A549 (cell line): ENCODE data around the gene PRAME.
"Not testable (repeated sequence)": the region's sequence is repeated elsewhere in the genome, so short reads cannot be mapped to it uniquely, and the experiment has no call there.

Experiments used
- EHF ChIP-seq: fragments of 250-450 bp; sonication (Bioruptor Pico); IDR thresholded peaks from 2 replicates; pipeline ENCODE4 v1.5.0; 2020; ENCODE audit warnings: mild to moderate bottlenecking
- ESRRA ChIP-seq: fragments of 150-350 bp; IDR thresholded peaks from 2 replicates; pipeline ENCODE4 v1.6.1; 2014; ENCODE audit warnings: mild to moderate bottlenecking, low read length, borderline replicate concordance
- POLR2A ChIP-seq: IDR thresholded peaks from 2 replicates; pipeline ENCODE4 v1.6.1; 2012; ENCODE audit warnings: mild to moderate bottlenecking, low read length
- RFX5 ChIP-seq: fragments of 450-650 bp; IDR thresholded peaks from 2 replicates; pipeline ENCODE4 v1.7.1; 2014; ENCODE audit warnings: antibody characterized with exemption, mild to moderate bottlenecking, moderate library complexity
- TF ChIP-seq, protein P1 (sequence below): fragments of >200 bp; sonication (Bioruptor Twin); formaldehyde crosslinking; IDR thresholded peaks from 3 replicates; pipeline ENCODE4 v1.5.1; 2016

DNA sequence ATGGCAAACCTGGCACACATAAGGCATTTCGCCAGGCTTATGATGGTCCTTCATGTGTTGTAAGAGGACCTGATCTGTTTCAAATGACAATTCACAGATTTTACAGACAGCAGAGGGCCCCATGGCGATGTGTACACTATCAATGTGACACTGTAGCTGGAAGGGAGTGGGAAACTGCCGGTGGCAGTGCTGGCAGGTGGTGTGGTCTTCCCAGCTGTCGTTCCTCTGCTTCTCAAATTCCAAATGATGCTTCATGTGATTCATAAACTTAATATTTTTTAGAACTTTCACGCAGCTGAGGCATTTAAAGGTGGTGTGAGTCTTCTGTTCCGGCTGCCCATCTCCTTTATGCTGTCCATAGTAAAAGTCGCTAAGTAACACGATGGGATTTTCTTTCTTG, 44.6 kb downstream of the PRAME start:
- not testable (repeated sequence) for TF ChIP-seq EHF, POLR2A, RFX5, ESRRA
- TF ChIP-seq, protein P1, sequence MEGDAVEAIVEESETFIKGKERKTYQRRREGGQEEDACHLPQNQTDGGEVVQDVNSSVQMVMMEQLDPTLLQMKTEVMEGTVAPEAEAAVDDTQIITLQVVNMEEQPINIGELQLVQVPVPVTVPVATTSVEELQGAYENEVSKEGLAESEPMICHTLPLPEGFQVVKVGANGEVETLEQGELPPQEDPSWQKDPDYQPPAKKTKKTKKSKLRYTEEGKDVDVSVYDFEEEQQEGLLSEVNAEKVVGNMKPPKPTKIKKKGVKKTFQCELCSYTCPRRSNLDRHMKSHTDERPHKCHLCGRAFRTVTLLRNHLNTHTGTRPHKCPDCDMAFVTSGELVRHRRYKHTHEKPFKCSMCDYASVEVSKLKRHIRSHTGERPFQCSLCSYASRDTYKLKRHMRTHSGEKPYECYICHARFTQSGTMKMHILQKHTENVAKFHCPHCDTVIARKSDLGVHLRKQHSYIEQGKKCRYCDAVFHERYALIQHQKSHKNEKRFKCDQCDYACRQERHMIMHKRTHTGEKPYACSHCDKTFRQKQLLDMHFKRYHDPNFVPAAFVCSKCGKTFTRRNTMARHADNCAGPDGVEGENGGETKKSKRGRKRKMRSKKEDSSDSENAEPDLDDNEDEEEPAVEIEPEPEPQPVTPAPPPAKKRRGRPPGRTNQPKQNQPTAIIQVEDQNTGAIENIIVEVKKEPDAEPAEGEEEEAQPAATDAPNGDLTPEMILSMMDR, result not testable (repeated sequence)
